ENCODE results near the gene TNFRSF13B. TPM values are rescaled to one million over a fixed set of nuclear protein-coding genes. Genes with fewer than 3 reads are reported as not detected.
"Not testable (repeated sequence)": the region's sequence is repeated elsewhere in the genome, so short reads cannot be mapped to it uniquely, and the experiment has no call there.

TNFRSF13B gene
- polyA plus RNA-seq, 3 donors, result 0.14 to 0.15 TPM; not detected in 1

DNA sequence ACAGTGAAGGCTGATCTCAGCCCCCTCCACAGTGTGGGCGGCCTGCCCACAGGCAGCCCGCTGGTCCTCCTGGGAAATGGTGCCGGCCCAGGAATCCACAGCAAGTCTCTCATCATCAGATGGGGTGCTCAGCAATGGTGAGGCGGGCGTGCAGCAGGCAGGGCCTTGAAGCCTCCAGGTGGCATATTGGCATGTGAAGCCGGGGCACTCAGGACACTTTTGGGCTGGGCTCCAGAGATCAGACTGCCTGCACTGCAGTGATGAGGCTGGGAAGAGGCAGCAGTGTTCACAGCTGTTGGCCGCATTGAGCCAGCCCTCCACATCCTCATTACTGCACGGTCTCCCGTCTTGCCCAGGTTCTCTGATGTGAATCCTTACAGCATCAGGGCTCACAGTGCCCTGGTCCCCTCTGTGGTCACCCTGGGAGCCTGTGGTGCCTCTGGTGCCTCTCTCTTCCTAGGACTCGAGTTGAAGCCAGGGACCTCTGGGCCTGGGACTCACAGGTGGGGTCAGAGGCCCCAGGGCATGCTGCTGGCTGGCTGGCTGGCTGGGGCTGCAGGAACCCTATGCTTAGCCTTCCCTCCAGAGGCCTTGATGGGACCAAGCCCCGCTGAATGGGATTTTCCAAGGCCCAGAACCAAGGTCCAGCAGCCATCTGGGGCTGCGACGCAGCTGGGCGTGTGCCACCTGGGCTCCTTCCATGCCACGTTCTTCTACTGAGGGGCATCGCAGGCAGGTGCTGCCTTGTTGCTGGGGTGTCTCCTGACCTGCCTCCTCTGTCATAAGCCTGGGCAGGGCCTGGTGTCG, 48.6 kb downstream of the TNFRSF13B start:
- no peak overlapping the region for H3K27ac ChIP-seq (ENCODE audit: low read depth, low read length)
- whole genome bisulfite sequencing, 3 donors, result 58 to 94% (median 94%) methylated on average over 17 of the region's 17 CpGs

DNA sequence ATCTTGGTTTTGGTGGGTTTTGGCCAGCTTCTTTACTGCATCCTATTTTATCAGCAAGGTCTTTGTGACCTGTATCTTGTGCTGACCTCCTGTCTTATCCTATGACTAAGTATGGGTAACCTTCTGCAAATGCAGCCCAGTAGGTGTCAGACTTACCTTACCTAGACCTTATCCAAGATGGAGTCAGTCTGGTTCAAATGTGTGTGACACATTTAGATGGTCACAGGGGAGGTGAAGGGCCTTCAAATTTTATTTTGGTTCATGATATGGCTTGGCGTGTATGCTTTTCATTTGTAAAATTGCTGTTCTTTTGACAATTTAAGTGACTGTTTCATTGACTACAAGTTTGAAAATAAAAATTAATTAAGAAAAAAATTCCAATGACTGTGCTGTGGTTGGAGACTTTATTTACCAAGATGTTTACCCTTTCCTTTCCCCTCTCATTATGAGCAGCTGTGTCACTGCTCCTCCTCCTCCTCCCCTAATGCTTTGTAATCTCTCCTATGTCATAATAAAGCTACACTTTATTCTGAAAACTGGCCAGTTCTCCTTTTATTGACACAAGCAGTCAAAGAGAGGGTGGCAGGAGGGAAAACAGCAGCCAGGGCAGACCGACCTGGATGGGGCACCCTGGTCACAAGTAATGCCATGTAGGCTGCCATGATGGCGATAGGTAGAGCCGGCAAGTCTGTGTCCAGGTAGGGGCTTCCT, 49.4 kb downstream of the TNFRSF13B start:
- 73 to 91% (median 88%) methylated on average over 4 of the region's 4 CpGs for WGBS, 3 donors
- no peak overlapping the region for H3K27ac ChIP-seq (ENCODE audit: low read depth, low read length)

DNA sequence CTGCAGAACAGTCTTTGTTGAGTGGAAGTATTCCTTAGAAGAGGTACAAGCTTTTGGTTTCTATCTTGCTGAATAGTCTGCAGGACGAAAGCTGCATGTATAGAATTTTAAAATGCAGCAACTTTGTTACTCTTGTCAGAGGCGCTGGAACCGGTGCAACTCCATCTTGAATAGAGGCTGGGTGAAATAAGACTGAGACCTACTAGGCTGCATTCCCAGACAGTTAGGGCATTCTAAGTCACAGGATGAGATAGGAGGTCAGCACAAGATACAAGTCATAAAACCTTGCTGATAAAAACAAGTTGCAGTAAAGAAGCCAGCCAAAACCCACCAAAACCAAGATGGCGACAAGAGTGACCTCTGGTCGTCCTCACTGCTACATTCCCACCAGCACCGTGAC, 50.5 kb downstream of the TNFRSF13B start:
- 89 to 95% (median 90%) methylated on average over 6 of the region's 6 CpGs for WGBS, 3 donors
- not testable (repeated sequence) for H3K27ac ChIP-seq (ENCODE audit: low read depth, low read length)

DNA sequence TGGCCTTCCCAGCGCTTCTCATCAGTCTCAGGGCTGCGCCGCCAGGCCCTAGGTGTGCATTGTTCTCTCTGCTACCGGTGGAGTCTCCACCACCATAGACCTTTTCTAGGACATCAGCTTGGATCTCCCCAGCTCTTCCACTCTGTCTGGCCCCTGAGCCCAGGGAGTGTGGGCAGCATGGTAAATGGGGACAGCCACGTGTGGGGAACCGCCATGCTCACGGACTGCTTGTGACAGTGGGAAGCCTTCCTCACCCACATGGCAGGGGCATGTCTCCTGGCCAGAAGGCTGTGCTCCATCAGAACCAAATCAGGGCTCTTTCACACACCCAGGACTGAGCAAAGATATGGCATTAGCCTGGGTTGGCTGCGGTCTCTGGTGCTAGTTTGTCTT, 51.3 kb downstream of the TNFRSF13B start:
- H3K27ac ChIP-seq (ENCODE audit: low read depth, low read length), result no peak overlapping the region
- 93 to 98% (median 95%) methylated on average over 8 of the region's 8 CpGs for WGBS, 3 donors

DNA sequence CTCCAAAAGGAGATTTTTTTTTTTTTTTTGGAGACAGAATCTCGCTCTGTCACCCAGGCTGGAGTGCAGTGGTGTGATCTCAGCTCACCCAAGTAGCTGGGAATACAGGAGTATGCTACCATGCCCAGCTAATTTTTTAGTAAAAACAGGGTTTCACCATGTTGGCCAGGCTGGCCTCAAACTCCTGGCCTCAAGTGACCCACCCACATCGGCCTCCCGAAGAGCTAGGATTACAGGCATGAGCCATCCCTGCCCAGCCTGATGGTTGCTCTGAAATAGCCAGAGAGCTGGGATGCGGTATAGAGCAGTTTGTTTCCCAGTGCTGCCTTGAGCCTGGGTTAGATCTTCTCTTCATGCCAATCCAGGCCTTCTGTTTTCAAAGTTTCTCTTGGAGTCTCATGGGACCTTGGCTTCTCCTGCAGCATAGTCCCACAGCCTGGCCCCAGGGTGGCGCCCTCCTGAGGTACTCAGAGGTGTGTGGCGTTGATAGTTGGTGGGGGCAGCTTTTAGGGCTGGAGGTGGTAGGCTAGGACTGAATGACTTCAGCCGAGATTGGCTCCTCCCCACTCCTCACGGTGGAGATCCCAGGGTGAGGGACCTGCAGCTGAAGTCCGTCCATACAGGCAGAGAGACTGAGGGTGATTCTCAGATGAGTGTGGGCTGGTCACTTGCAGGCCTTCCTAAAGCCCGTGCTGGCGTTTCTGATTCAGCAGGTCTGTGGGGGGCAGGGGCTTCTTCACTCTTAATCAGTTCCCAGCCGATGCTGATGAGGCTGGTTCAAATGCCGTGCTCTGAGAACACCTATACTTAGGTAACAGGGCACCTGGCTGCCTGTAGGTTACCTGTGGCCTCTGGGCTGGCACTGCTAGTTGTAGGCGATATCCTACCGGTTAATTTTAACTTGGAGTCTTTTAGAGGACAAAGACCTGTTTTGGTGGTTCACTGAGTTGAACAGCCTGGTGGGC, 52.0 kb downstream of the TNFRSF13B start:
- H3K27ac ChIP-seq (ENCODE audit: low read depth, low read length), result no peak overlapping the region
- WGBS, 3 donors, result 85 to 87% (median 86%) methylated on average over 15 of the region's 15 CpGs

DNA sequence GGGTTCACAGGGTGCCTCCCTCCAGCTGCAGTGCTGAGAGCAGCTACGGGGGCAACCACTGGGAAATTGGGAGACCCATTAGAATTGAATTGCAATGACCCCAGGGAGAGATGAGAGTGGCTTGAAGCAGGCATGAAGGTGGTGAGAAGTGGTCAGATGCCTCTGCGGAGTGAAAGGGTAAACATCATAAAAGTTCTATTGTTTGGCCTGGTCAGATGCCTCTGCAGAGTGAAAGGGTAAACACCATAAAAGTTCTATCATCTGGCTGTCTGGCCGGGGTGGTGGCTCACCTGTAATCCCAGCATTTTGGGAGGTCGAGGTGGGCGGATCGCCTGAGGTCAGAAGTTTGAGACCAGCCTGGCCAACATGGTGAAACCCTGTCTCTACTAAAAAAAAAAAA, 53.5 kb downstream of the TNFRSF13B start:
- no peak overlapping the region for H3K27ac ChIP-seq (ENCODE audit: low read depth, low read length)
- WGBS, 3 donors, result 70 to 94% (median 89%) methylated on average over 6 of the region's 6 CpGs

DNA sequence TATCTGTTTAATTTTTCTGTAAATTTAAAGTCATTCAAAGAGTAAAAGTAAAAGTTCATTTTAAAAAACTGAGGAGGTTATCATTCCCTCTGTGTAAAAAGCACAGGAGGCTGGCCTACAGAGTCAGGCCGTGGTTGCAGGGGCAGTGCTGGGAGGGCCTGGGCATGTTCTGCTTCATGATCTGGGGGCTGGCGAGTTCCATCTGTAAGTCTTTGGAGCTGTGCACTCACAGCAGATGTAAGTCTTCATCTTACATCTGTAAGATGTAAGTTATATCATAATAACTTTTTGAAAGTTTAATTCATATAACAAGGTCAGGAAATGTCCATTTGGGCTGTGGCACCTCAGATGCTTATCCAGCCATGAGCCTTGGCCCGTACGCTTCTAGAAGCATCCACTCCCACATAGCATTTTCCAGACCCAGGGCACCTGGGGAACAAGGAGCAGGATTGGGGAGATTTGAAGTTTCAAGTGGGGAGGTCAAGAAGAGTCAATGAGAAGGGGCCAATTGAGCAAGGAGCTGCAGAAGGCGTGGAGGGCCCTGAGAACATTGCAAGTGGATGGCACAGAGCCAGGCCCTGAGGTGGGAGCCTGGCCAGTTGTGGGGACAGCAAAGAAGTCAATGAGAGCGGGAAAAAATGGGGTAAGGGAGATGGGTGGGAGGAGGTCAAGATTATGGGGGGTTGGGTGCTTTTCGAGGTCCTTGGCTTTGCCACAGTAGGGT, 54.1 kb downstream of the TNFRSF13B start:
- WGBS, 3 donors, result 86 to 91% (median 89%) methylated on average over 7 of the region's 7 CpGs
- H3K27ac ChIP-seq (ENCODE audit: low read depth, low read length), result no peak overlapping the region

DNA sequence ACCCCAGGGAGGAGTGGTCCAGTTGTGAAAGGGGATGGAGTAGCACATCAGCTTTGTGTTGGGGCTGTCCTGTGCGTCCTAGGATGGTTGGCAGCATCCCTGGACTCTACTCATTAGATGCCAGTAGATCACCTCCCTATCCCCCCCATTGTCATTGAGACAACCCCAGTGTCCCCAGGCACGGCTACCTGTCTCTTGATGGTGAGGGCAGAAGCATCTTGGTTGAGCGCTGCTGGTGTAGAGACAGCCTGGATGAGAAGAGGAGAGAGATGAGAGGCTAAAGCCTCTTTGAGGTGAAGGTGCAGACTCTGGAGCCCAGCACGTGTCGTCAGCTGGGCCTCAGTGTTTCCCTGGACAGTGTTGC, 55.4 kb downstream of the TNFRSF13B start:
- no peak overlapping the region for H3K27ac ChIP-seq (ENCODE audit: low read depth, low read length)
- 91 to 97% (median 94%) methylated on average over 5 of the region's 5 CpGs for WGBS, 3 donors

DNA sequence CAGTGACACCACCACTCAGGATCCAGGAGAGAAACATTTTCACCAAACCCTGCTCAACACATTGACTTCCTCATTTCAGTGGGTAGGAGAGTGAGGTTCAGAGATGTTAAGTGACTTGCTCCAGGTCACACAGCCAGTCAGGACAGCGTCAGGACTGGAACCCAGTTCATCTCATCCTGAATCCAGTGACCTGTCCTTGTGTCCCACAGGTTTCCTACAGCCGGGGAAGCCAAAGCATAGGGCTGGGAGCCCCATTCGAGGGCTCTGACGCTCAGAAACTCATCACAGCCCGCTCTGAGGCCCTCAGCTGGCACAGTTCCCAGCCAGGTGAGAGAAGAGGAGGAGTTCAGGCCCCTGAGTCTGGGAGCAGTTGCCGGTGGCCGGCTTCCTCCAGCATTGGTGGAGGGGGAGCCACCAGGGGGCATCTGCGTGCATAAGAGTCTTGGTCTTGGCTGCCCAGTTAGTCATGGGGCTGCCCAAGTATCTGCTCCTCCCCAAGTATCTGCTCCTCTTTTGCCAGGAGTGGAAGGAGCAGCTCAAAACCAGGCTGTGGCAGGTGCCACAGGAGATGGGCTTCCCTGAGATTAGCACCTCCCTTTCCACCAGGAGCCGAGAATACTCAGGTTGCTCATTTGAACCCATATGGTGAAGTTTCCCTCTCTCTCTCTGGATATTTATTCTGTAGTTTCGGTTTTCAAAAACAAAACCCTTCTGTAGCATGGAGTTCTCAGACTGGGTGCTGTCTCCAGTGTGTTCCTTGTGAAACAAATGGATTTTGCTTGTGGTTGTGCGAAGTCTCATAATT, 56.0 kb downstream of the TNFRSF13B start:
- no peak overlapping the region for H3K27ac ChIP-seq (ENCODE audit: low read depth, low read length)
- 54 to 71% (median 67%) methylated on average over 11 of the region's 11 CpGs for WGBS, 3 donors

DNA sequence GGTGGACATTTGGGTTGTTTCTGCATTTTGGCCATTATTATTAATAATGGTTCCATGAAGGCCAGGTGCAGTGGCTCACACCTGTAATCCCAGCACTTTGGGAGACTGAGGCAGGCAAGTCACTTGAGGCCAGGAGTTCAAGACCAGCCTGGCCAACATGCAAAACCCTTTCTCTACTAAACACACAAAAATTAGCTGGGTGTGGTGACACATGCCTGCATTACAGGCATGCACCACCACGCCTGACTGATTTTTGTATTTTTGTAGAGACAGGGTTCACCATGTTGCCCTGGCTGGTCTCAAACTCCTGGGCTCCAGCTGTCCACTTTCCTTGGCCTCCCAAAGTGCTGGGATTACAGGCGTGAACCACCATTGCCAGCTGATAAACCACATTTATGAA, 58.5 kb downstream of the TNFRSF13B start:
- H3K27ac ChIP-seq (ENCODE audit: low read depth, low read length), result no peak overlapping the region
- WGBS, 3 donors, result 84 to 92% (median 87%) methylated on average over 2 of the region's 2 CpGs

DNA sequence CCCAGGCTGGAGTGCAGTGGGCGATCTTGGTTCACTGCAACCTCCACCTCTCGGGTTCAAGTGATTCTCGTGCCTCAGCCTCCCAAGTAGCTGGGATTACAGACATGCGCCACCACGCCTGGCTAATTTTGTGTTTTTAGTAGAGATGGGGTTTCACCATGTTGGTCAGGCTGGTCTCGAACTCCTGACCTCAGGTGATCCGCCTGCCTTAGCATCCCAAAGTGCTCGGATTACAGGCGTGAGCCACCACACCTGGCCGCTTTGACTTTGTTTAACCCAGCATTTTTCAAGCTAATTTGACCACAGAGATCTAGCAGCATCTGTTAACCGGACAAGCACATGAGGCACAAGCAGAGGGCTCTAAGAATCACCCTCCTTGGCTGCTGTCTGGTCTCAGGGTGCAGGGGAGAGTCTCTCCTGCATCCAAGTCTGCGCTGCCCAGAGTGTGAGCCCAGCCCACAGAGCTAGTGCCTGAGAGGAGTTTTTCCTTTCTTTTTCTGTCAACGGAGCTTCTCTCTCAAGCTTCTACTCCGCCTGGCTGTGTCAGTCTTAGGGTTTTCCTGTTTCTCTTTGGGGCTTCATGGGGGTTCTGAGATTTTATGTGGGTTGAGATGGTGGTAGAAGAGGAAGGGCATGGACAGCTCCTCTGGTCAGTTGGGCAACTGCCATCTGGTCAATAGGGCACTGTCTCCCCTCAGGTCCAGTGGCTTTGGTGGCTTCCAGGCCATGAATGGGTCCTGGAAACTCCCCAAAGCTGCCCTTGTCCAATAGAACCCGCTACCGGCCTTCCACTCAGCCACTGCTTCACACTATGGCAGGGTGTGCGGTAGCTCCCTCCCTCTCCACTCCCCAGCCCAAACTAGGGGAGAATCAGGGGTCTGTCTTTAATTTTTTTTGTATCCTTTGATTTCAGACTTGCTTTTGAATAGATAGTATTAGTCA, 59.6 kb downstream of the TNFRSF13B start:
- no peak overlapping the region for H3K27ac ChIP-seq (ENCODE audit: low read depth, low read length)
- 85 to 89% (median 86%) methylated on average over 17 of the region's 17 CpGs for WGBS, 3 donors

DNA sequence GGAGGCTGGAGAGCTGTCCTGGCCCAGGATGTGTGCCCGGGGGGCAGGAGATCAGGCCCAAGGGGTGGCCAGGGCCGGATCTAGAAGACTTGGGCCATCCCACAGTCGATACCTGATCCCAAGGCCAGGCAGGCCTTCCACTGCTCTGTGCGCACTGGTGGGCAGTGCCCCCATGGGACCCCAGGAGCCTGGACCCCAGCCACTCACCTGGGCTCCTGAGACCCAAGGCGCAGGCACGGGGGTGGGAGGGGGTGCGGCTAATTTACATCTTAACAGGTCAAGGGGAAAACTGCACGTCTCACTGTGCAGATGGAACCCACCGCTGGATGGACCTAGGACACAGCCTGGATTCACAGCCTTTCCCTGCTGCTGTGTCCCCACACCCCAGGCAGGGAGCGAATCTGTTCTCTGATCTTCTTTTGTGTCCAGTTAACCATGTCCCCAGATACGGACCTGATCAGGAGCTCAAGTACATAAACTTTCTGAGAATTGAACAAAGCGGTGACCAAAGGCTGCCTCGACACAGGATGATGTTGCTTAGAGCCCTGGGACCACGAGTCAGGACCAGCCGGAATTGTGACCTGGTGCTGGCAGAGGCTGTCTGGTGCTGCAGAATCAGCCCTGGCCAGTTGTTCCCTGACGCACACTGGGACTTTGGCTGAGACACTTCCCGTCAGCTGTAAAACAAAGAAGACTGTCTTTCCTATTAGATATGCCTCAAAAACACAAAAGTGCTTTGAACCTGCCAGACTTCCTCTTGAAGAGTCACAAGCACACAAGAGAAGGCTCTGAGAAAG, 60.6 kb downstream of the TNFRSF13B start:
- WGBS, 3 donors, result 78 to 88% (median 80%) methylated on average over 17 of the region's 17 CpGs
- no peak overlapping the region for H3K27ac ChIP-seq (ENCODE audit: low read depth, low read length)

DNA sequence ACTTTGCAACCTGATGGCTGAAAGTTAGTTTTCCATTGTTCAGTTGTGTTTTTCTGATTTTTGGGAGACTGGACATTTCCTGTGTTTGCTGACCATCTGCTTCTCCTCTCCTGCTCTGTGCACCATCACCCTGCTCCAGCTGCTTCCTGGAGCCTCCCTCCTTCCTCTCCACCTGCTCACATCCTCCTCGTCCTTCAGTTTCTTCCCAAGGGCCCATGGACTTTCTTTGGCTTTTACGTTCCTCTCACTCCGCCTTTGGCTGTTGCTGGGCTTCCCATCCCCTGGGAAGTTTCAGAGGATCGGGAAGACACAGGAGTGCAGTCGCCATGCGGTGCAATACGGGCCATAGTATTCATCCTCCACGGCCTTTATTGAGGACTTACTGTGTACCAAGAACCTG, 61.6 kb downstream of the TNFRSF13B start:
- no peak overlapping the region for H3K27ac ChIP-seq (ENCODE audit: low read depth, low read length)

DNA sequence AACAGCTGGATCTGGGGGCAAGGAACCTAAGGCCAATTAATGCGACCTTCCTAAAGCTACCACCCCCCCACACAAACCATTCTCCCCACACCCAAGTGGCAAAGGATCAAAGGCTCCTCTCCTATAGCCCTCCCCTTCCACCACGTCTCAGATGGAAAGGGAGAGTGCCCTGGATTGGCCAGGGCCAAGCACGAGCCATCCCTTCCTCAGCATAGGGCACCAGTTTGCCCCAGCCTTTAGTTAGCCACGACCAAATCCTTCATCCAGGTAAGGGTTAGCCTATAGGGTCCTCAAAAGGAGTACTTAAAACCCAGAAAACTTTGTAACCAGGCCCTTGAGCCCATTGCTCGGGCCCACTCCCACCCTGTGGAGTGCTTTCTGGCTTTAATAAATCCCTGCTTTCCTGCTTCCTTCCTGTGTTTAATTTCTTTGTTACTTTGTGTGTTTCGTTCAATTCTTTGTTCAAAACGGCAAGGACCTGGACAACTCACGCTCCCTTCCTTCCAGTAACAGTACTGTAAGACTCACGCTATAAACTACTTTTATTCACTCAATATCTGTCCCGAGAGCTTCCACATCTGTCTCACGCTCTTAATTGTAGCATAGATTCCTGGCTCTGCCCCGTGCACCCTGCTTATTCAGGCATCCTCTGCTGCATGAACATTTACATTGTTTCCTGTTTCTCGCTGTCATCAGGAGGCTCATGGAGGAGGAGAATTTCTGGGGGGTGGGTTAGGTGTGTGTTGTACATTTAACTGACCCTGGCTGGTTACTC, 62.3 kb downstream of the TNFRSF13B start:
- 48 to 64% (median 52%) methylated on average over 13 of the region's 13 CpGs for WGBS, 3 donors
- H3K27ac ChIP-seq (ENCODE audit: low read depth, low read length), result no peak overlapping the region

More for the DNA sequence above, 61.6 kb downstream of the TNFRSF13B start:
- 61 to 76% (median 71%) methylated on average over 8 of the region's 8 CpGs for WGBS, 3 donors

DNA sequence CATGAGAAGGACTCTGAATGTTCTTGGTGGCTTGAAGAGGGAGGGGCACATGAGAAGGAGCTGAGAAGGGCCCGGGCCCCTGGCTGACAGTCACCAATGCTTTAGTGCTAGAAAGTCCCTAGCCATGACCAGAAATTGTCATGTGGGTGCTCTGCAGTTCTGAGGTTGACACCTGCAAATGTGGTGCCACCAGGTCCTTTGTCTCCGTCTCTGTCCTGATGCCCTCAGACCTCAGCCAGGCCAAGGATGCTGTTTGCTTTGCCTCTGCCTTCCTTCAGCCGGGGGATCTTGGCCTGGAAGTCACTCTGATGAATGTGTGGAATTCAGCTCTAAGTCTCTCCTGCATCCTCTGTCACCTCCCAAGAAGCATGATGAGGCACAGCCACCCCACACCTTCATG, 63.6 kb downstream of the TNFRSF13B start:
- H3K27ac ChIP-seq (ENCODE audit: low read depth, low read length), result no peak overlapping the region
- WGBS, 3 donors, result 82 to 85% (median 84%) methylated on average over 3 of the region's 3 CpGs

Measured in adipose tissue (tissue), 3 donors.